SK-N-DZ (cell line): Measurements from ENCODE around the gene RAC3.

Source experiments
- DNase-seq: peaks from one replicate; pipeline ENCODE4 v3.0.0-alpha.2; 2015; ENCODE audit warnings: low spot score

The RAC3 gene

GRCh38 chr17:82072827-82073226 lies 41.3 kb downstream of the RAC3 start:
- DNase-seq: no peak

DNA sequence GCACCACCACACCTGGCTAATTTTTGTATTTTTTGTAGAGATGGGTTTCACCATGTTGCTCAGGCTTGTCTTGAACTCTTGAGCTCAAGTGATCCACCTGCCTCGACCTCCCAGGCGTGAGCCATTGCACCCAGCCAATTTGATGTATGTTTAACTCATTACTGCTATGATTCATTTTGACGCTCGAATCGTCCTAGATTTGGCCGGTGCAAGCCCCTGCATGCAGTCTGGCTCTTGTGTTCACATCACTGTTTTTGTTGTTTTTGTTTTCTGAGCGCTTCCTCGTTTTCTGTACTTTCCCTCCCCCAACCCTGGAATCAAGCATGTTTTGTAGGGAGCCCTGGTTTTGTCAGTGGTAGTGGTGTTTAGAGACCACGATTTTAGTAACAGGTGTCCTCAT lies 42.0 kb downstream of the RAC3 start:
- DNase-seq: no peak

GRCh38 chr17:82076018-82076784 lies 44.7 kb downstream of the RAC3 start:
- no peak for DNase-seq

- no peak for DNase-seq
These were observed 45.5 kb downstream of the RAC3 start for GRCh38 chr17:82076785-82077591.

DNA sequence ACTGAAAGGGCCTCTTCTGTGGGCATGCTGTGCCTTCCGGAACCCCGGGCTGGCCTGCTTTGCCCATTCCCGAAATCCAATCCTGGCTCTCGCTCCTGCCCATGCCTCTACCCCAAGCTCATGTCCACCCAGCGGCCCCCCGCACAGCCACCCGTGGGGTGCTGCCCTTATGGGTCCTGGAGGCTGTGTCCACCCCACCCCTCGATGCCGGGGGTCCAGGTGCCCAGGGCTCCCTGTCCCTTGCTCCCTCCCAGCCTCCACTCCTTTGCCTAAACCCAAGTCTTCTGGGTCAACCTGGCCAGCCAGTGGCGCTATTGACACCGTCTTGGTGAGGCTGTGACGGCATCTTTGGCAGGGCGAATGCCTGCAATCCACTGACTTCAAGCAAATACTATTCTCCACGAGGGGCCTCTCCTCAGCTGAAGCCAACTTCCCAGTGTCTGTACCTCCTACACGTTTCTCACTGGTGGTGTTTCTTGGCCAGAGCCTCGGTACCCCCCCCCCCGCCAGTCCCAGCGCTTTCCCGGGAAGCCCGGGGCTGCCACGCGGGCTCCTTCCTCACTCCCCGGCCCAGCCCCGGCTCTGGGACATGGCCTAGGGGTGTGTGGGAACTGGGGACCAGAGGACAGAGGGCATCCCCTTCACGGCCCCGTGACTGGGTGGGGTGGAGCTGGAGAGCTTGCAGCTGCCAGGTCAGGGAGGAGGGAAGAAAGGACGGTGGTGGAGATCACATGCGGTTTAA lies 46.3 kb downstream of the RAC3 start:
- DNase-seq: no peak

- no peak for DNase-seq
These were observed 47.0 kb downstream of the RAC3 start for GRCh38 chr17:82078433-82078832.

DNA sequence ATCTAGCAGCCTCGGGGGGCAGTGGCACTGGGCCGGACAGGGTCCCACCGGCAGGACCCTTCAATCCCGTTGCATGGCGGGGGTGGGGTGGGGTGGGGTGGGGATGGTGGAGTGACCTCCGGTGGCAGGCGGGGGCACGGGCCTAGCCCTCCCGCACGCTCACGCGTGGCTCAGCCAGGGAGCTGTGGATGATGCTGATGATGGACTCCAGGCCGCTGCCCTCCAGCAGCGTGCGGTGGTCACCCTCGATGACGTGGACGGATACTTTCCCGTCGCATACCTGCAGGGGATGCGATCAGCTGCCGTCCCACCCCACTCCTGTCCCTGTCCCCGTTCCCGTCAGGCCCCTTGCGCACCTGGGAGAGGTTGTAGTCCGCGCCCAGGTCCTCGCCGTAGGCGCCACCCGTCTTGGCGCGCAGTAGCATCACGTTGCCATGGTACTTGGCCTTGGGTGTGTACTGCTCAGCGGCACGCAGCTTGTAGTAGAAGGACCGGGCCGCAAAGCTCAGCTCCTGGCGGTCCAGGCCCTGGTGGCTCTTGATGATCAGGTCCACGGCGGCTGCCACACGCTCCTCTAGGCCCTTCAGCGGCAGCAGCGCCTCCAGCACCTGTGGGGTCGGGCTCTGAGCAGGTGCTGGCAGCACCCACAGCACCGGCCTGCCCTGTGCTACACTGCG lies 47.7 kb downstream of the RAC3 start:
- DNase-seq: no peak

DNA sequence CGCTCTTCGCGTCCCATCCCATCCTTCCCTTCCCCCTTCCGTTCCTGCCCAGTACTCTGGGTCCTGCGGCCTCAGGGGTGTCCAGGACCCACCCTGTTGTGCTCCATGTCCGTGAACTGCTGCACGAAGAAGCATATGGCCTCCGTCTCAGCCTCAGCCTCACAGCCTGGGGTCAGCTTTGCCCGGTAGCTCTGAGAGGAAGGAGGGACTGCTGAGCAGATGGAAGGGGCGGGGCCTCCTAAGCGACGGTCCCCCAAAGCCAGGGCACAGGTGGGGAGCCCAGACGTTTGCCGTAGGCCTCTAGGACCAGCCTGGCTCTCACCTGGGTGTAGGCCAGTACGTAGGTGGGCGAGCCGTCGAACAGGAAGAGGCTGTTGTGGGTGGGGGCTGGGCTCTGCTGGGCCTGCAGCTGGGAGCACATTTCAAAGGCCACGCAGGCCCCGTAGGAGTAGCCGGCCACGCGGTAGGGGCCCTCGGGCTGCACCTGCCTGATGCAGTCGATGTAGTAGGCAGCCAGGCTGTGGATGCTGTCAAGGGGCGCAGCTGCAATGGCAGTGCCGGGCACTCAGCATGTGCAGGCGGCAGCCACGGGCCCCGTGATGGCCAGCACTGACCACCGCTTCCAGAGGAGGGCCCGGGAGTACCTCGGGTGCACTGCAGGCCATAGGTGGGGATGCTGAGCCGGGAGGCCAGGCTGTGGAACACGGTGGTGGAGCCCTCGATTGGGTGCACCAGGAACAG lies 48.7 kb downstream of the RAC3 start:
- DNase-seq: no peak

- no peak for DNase-seq
These were observed 49.4 kb downstream of the RAC3 start for GRCh38 chr17:82080789-82081464.

GRCh38 chr17:82081546-82081945 lies 50.1 kb downstream of the RAC3 start:
- DNase-seq: no peak

GRCh38 chr17:82081966-82082365 lies 50.5 kb downstream of the RAC3 start:
- no peak for DNase-seq

DNA sequence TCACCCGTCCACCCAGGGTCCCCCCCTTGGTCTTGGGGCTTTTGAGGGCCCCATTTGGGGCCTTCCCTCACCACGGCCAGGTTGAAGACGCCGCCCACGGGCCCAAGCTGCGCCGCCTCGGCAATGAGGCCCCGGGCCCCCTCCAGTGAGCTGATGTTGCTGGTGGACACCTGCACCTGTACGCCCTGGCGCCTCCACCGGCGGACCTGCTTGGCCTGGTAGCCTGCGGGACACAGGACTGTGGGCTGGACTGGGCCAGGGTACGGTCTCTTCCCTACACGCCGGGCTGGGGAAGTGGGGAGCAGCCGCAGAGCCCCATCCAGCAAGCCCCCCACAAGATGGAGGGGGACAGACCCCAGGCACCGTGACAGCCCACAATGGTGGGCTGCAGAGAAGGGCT lies 51.0 kb downstream of the RAC3 start:
- DNase-seq: no peak

DNA sequence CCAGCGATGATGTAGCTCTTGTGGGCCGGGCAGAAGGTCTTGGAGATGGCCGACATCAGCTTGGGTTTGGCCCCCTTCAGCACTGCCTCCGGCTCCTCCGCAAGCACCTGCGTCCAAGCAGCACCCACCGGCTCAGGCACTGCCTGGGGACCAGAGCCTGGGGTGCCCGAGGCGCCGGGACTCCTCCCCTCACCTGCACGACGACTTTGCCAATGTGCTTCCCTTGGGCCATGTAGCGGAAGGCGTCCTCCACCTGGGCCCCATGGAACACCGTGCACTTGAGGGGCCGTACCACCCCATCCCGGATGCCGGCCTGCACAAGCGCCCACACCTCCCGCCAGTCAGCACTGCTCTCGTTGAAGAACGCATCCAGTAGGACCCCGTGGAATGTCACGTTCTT lies 51.5 kb downstream of the RAC3 start:
- DNase-seq: no peak
